ENCODE results near the gene PPP1R1B.
A peak's percentile ranks its signal among the peaks of the same experiment; 100 is the strongest.

Gene PPP1R1B

DNA sequence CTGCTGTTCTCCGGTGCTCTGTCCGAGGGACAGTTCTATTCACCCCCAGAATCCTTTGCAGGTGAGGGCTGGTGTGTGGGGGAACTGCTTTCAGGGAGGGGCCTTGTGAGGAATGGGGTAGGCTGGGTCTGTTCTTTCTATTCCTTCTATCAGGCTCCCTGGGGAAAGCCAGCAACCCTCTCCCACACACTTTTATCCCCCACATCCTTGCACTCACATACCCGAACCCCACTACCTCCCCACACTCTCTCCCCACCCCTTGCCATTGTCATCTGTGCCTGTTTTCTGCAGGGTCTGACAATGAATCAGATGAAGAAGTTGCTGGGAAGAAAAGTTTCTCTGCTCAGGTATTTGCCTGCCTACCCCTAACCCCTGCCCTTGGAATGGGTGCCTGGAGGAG, 32.0 kb downstream of the PPP1R1B start:
- no peak for DNase-seq

GRCh38 chr17:39659279-39660010, 32.7 kb downstream of the PPP1R1B start:
- no peak for DNase-seq

DNA sequence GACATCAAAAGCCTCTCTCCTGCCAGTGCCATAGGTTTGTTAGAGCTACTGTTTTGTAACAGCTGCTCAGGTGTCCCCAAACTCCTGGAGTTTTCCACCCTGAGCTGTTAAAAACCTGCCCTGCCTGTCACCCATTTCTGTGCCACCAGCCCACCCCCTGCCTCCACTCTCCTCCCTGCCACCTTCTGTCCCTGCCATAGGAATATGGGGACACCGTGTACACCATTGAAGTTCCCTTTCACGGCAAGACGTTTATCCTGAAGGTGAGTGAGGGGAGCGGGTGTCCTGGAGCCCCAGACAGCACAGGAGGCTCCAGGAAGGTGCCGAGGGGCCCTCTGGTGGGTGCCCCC, 33.2 kb downstream of the PPP1R1B start:
- no peak for DNase-seq

- DNase-seq = no peak
These were observed 33.9 kb downstream of the PPP1R1B start for GRCh38 chr17:39660397-39661385.

DNA sequence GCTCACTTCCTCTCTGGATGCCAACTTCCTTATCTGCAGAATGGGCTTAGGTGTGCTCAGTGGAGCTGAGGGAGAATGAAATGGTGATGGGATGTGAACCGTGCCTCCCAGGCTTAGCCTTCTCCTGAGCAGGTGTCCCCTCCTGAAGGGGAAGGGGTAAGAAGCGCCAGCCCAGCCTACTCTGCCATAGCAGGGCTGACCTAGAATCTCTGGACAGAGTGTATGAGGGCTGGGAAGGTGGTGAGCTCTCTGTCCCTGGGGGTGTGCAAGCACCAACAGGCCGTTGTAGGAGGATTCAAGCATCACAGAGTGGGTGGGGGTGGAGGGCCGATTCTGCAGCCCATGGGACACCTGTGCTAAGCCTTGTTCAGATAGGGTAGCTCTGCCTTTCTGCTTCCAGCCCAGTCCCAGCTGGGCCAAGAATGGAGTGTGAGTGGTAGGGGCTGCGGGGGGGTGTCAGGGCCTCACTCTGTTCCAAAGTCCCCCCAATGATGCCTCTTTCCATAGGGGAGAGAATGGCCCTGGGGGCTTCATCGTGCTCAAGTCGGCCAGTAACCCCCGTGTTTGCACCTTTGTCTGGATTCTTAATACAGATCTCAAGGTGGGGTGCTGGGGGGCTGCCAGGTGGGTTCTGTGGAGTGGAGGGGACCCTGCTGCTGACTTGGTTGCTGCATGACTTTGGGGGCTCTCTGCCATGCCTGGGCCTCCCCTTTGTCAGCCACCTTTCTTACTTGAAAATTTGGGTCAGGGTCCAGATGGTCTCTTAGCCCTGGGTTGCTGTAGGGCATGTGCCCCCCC, 35.2 kb downstream of the PPP1R1B start:
- DNase-seq = no peak

- DNase-seq = no peak
These were observed 36.0 kb downstream of the PPP1R1B start for GRCh38 chr17:39662551-39663339.

GRCh38 chr17:39663340-39663687, 36.6 kb downstream of the PPP1R1B start:
- no peak for DNase-seq

DNA sequence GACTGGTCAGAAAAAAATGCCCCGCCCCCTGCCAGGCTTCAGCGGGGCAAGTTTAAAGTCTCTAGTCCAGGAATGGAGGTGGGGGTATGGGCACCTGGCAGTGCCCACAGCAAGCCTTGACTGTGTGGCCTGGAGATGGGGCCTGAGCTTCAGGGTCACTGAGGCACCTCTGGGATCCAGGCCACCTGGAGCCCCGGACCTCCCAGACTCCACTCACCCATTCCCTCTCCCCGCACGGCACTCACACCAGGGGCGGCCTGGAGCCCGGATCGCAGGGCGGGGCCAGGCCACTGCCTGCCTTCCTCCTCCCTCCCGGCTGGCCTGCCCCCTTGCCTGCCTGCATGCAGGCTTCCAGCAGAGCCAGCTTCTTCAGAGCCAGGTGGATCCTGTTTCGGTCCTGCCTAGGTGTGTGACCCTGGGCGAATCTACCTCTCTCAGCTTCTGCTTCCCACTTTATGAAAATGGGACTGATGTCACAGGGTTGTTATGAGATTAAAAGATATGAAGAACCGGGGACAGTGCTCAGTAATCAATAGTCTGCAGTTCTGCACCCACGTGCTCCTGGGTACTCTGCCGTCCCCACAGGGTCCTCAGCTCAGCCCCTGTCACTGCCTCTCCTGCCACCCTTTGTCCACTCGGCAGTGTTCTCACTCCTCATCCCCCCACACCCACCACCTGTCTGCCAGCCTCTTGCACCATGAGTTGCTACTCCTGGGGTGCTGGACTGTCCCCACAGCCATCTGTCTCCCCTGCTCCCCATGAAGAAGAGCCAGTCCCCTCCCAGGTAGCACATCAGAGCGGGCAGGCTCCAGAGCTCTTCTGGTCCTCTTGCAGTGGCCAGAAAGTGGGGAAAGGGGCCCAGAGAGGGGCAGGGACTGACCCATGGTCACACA, 37.2 kb downstream of the PPP1R1B start:
- no peak for DNase-seq

DNA sequence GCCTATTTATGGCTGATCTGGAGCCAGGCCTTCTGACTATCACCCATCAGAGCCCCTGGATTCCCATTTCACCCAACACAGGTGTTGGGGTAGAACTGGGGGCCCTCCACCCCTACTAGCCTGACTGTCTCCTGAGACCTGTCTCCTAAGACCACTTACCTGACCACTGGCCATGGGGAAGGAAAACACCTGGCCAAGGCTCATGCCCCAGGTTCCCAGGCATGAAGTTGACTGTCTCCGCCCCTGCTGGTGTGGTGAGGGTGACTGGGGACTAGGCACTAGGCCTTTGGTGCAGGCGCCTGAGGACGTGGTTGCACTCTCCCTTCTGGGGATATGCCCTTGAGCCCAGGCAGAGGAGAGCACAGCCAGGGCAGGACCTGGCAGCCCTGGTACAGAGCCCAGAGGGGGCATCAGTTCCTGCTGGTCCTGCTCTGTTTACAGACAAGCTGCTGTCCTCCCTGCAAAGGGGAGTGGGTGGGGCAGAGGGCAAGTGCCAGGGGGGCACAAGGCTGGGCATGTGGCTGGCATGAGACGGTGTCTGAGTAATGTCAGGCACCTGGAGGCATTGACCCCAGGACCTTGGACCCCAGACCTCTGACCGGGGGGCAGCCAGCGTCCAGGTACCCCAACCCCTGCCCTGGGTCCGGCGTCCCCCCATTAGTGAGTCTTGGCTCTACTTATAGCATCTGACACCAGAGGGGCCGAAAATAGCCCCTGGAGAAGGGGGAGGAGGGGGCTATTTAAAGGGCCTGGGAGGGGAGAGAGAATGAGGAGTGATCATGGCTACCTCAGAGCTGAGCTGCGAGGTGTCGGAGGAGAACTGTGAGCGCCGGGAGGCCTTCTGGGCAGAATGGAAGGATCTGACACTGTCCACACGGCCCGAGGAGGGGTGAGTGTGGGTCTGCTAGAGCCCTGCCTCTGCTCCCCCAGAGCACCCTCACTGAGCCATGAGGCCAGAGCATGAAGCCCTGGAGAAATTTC, 38.1 kb downstream of the PPP1R1B start, which contains the start of gene TCAP:
Gene TCAP (plus strand): TSS at position 769 of the 981 bp plus-strand sequence. CDS start 11 bp downstream, at position 780.
- DNase-seq = no peak

GRCh38 chr17:39665642-39666224, 39.0 kb downstream of the PPP1R1B start:
- no peak for DNase-seq

DNA sequence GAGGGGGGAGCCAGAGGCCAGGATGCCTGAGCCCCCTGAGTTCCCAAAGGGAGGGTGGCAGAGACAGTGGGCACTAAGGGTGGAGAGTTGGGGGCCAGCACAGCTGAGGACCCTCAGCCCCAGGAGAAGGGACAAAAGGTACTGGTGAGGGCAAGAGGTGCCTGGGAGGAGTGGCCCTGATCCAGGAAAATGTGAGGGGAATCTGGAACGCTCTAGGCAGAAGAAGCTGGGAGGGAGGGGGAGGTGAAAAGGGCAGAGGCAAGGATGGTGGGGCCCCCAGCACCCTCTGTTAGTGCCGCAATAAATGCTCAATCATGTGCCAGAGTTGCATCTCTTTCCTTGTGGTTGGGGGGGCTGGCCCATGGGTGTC, 39.5 kb downstream of the PPP1R1B start:
- no peak for DNase-seq

DNA sequence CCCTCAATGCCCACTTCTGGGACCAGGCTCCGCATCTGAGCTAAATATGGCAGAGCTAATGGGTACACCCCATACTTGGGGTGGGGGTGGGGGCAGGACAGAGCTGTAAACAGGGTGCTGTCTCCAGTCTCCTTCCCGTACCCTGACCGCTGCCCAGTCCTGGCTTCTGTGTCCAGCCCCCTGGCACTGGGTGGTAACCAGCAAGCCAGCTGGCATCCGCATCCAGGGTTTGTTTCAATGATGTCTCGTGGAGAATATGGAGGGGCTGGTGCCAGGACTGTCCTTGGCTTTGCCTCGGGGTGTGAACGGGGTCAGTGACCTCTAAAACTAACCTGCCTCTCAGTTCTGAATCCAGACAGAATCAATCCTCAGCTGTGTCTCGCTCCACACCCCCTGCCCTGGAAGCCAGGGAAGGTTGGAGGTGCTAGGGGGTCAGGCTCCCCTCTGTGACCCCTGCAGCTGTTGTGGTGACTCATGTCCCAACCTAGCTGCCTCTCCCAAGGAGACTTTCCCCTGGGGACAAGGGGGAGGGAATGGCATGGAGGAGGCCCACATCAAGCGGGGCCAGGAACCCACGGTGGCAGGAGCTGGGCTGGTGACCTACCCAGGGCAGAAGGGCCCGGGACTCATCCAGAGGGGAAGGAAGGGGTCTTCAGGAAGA, 40.0 kb downstream of the PPP1R1B start:
- DNase-seq = no peak

- DNase-seq = no peak
These were observed 40.7 kb downstream of the PPP1R1B start for GRCh38 chr17:39667262-39667944.

GRCh38 chr17:39667945-39668924, 41.5 kb downstream of the PPP1R1B start, which contains the start of gene PNMT:
Gene PNMT (plus strand): TSS chr17:39668453. CDS start chr17:39668476, 23 bp downstream.
- peak; percentile 64 for DNase-seq

GRCh38 chr17:39669897-39670735, 43.4 kb downstream of the PPP1R1B start:
- no peak for DNase-seq

- no peak for DNase-seq
These were observed 44.0 kb downstream of the PPP1R1B start for GRCh38 chr17:39670746-39671145.
